Stimulated activated CD4-positive, alpha-beta T cell treated with anti-CD3 and anti-CD28 coated beads, Interleukin-1b, Interleukin-23, amount 100 ng/mL, for 24 hours (primary cell): ENCODE data around the gene R3HDML.

Experiments
- DNase-seq, 4 experiments: peaks; one replicate each; pipeline ENCODE4 v3.0.0-alpha.2; 2020; ENCODE audit warnings: low read depth in 4 of 4, low spot score in 1 of 4

Gene R3HDML

GRCh38 chr20:44398335-44398734, 61.5 kb downstream of the R3HDML start:
- DNase-seq, result no peak

- DNase-seq, result no peak
Measured at GRCh38 chr20:44399446-44399845, 62.6 kb downstream of the R3HDML start.

DNA sequence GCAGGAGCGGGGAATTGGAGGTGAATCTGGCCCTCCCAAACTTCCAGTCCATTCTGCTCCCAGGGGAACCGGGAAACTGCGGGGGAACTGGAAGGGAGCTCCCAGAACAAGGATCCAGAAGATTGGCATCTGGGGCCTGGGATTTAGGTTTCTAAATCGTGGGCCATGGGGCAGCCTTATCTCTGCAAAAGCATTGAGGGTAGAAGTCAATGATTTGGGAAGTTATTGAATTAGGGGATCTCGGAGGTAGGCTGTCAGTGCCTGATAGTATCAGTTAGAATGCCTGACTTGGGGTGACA, 63.8 kb downstream of the R3HDML start:
- DNase-seq, result no peak
